ENCODE results near the gene COBL.

DNA sequence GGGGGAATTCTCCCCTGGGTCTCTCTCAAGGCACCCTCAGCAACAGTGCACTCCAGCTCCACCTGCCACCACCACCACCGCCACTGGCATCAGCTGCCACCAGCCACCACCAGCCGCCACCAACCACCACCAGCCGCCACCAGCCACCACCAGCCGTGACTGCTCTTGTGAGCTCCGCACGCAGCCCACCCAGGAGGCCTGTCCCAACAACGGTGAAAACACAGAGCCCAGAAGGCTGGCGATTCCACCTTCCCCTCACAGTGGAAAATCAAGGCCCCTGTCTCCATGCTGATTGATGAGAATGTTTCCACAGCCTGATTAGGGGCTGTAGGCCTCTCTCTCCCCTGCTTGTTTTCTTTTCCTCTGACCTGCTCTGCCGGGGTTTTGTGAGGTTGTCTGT lies 41.1 kb downstream of the COBL start:
- TF ChIP-seq, protein P1, sequence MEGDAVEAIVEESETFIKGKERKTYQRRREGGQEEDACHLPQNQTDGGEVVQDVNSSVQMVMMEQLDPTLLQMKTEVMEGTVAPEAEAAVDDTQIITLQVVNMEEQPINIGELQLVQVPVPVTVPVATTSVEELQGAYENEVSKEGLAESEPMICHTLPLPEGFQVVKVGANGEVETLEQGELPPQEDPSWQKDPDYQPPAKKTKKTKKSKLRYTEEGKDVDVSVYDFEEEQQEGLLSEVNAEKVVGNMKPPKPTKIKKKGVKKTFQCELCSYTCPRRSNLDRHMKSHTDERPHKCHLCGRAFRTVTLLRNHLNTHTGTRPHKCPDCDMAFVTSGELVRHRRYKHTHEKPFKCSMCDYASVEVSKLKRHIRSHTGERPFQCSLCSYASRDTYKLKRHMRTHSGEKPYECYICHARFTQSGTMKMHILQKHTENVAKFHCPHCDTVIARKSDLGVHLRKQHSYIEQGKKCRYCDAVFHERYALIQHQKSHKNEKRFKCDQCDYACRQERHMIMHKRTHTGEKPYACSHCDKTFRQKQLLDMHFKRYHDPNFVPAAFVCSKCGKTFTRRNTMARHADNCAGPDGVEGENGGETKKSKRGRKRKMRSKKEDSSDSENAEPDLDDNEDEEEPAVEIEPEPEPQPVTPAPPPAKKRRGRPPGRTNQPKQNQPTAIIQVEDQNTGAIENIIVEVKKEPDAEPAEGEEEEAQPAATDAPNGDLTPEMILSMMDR (IDR thresholded peaks at IDR 0.05; ENCODE audit: low read depth, low read length, poor library complexity, severe bottlenecking), result no peak
- no peak for TF ChIP-seq EZH2phosphoT487 (IDR thresholded peaks at IDR 0.05; ENCODE audit: borderline replicate concordance, low read length)
